ENCODE results near the gene SPAG17.

SPAG17 gene

DNA sequence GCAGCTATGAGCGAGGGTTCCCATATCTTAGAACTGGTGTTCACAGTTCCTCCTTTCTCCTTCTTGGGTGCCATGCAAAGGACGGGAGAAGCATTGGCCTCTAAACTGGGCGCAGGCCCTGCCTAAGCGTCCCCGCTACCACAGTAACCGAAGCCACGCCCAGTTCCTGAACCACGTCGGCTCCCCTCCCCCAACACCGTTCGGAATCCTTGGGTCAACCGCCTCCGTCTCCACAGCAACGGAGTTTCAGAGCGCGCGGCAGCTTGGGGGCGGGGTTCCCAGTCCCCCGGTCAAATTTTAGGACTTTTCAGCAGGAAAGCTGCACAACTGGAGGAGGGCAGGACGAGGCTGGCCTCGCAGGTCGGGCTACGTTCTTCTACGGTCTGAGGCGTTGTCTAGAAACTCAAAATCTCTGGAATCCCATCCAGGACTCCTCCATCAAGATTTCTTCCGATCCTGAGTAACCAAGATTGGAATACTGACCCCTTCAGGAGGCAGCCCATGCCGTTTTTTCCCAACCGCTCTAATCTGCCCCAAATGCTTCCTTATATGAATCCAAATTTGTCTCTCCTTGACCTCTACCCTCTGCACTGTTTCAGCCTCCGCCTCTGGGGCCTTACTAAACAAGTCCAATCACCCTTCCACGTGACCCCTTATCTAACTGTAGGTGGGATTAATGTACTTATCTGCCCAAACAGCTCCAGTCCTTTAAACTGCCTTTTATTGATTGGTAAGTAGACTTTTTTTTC, at the start of gene SPAG17:
TSS of gene SPAG17 (minus strand) at position 145 of the 749 bp plus-strand sequence. CDS start at position 74, 71 bp downstream.
- peak; percentile 27 for DNase-seq

- no peak for DNase-seq
Measured at GRCh38 chr1:118225471-118225870, 40.4 kb upstream of the SPAG17 start.

- no peak for DNase-seq
Measured at GRCh38 chr1:118223426-118223825, 38.4 kb upstream of the SPAG17 start.

DNA sequence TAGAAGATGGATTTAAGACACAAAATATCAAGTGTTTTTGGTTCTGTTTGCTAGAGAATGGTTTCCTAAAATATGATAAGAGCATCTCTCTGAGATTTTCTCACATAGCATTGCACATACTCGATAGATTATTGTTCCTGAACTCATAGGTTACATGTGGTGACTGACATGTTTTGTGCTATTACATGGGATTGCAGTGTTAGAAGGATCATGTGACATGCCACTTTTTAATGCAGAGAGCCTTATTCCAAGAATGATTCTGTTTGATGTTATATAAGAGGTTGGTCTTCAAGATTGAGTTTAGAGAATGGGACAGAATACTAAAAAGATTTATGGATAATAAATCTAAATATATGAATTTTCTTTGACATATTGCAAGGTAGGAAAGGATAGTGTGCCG, 34.4 kb upstream of the SPAG17 start:
- DNase-seq, result no peak

DNA sequence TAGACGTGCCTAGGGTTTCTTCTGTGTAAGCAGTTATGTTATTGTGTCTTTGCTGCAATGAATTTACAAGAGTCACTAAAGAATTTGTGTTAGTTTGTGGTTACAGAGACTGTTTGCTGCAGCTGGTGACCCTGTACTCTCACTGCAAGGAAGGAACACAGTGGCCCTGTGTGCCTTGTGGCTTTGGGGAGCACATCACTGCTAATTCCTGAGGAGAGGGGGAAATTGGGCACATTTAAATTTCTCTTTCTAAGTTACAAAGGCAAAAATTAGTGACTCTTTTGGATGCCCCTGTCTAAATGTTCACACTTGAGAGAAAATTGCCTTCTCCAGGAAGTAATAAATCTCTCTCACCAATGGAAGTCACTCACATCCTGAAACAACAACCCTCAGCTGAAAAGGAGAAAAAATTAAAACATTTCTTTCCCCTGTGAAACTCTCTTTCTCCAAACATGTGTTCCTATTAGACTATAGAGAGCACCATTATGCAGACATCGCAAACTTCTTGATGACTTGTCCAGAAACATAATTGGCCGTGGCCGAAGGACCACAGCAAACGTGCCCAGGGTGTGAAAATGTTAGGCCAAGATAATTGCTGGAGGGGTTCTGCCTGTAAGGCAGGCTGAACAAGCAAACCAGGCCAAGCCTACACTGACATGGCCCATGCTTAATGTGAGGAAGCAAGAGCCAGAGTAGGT, 32.3 kb upstream of the SPAG17 start:
- no peak for DNase-seq

DNA sequence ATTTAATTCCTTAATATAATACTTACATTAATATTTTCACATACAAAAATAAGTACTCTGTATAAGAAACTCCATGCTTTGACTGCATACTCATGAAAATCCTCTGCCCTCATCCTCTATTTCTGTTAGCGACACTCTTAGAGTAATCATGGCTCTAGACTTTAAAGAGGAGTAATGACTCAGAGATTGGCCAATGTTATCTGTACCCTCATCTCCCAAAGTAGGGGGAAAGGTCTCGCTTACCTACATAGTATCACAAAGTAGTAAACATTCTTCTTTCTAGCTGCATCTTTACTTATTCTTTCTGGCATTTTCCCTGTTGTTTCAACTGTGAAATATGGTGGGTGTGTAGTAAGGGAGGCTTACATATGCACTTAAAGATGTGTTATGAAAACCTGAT, 29.8 kb upstream of the SPAG17 start:
- no peak for DNase-seq

DNA sequence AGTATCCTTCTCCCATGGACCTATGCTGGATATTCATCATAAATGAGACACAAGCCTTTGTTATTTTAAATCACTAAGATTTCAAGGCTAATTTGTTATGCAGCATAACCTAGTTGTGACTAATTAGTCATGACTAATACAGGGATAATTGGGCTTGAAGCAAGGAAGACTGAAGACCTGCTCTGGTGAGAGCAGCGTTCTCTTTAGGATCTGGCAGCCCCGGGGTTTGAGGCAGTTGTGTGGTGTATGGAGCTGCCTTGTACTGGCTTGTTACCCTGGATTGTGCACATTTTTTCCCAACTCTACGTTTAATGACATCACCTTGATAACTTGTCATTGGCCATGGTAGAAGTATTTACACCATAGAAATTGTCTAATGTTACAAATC, 25.7 kb upstream of the SPAG17 start:
- no peak for DNase-seq

- DNase-seq, result no peak
Measured at GRCh38 chr1:118210051-118210722, 25.2 kb upstream of the SPAG17 start.

- no peak for DNase-seq
Measured at GRCh38 chr1:118209648-118210047, 24.6 kb upstream of the SPAG17 start.

- DNase-seq, result no peak
Measured at GRCh38 chr1:118206966-118207365, 21.9 kb upstream of the SPAG17 start.

GRCh38 chr1:118204648-118205047, 19.6 kb upstream of the SPAG17 start:
- DNase-seq, result no peak

- DNase-seq, result no peak
Measured at GRCh38 chr1:118204105-118204504, 19.1 kb upstream of the SPAG17 start.

- DNase-seq, result no peak
Measured at GRCh38 chr1:118202076-118202608, 17.1 kb upstream of the SPAG17 start.

GRCh38 chr1:118201524-118201923, 16.5 kb upstream of the SPAG17 start:
- DNase-seq, result no peak

DNA sequence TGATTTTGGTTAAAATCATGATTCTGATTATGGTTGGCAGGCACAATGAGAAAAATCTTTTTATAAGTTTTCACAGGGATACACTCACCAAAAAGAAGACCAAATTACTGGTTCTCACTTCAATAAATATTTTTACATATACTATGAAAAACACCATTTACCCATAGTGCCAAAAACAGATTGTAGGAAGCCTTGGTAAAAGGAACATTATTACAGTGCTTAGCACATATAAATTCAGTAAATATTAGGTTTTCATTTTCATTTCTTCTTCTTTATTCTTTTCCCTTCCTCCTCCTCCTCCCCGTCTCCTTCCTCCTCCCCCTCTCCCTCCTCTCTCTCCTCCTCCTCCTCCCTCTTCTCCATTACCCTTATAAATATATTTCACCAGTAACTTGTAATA, 15.8 kb upstream of the SPAG17 start:
- DNase-seq, result no peak

- DNase-seq, result no peak
Measured at GRCh38 chr1:118190561-118190960, 5.5 kb upstream of the SPAG17 start.

DNA sequence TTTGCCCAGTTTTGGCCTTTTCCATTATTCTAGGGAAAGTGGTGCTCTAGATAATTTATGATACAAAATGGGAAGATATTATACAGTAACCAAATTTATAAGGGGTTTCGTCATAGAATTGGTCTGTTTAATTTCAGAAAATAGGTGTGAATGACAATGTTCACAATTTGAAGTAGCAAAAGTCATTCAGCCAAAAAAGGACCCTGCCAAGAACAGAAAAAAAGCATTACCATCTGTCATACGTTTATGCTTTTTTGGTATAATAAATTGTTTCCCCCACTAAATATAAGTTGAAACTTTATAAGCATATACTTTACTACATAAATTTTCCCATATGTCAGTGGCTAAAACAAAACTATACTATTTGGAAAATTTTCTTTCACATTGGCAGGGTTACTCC, 4.5 kb upstream of the SPAG17 start:
- DNase-seq, result no peak

- DNase-seq, result no peak
Measured at GRCh38 chr1:118188411-118188810, 3.4 kb upstream of the SPAG17 start.

- no peak for DNase-seq
Measured at GRCh38 chr1:118186026-118186425, 998 bp upstream of the SPAG17 start.

DNA sequence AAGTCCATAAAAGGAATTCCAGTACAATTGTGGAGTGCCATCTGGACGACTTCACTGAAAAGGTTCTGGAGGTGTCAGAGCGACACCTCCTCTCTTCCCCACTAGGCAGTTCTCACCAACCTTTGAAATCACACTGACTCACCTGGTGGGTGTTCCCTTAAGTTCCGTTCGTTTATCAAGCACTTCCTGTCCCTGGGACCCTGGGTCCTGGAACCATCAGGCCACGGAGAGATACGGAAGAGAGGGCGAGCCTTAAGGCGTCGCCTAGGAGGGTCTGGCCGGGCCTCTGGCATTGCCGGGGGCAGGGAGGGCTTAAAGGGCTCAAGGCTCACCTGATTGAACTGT, 317 bp downstream of the SPAG17 start:
- DNase-seq, result no peak

DNA sequence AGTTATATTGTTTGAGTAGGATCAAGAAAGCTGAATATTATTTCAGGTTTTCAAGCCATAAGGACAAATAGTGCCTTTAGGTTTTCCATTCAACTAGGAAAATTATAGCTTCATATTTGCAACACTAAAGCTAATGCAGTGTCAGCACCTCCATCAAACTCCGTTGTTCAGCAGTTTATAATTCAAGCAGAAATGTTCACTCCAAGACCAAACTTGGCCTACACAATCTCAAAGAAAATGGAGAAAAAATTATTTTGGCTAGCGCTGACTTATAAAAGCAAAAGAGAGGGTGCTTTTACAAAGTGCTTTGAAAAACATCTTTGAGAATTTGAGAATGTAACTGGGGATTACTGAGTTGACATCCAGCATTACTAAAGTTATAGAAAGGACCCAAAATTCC, 1.4 kb downstream of the SPAG17 start:
- DNase-seq, result no peak

GRCh38 chr1:118177998-118178397, 7.0 kb downstream of the SPAG17 start:
- DNase-seq, result no peak

- no peak for DNase-seq
Measured at GRCh38 chr1:118169016-118169415, 16.0 kb downstream of the SPAG17 start.

DNA sequence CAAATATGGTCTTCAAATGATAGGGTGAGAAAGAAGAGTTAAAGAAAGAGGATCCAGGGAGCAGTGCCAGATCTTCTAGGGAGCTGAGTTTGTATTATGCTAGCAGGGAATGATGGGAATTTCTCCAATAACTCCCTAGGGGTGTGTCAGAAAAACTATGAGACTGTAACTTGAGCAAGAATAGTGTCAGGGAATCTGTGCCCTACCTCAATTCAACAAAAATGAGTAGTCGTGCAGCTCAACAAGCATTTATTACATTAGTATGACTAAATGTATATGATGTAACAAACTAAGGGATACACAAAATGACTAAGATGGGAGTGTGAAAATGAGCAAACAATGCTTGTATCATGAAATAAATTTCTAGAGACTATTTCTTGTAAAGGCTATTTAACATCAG, 24.2 kb downstream of the SPAG17 start:
- DNase-seq, result no peak

Data from DMS79 treated with DMSO at 0.1 percent for 48 hours (cell line).